NCI-H82 treated with DMSO at 0.1 percent for 48 hours (cell line): ENCODE results near the gene CEP164.

Experiments
- DNase-seq: peaks from one replicate; lab custom pipeline; 2025; ENCODE audit not compliant: unreplicated experiment; lab: John Stamatoyannopoulos, UW

CEP164 gene

GRCh38 chr11:117457835-117458234 is 130.2 kb downstream of the CEP164 start:
- DNase-seq: no peak

GRCh38 chr11:117458275-117459122 is 130.8 kb downstream of the CEP164 start:
- DNase-seq: no peak

- DNase-seq: no peak
Measured at GRCh38 chr11:117459123-117459978, 131.7 kb downstream of the CEP164 start.

GRCh38 chr11:117459979-117460300 is 132.3 kb downstream of the CEP164 start:
- no peak for DNase-seq

- no peak for DNase-seq
Measured at GRCh38 chr11:117461396-117462182, 133.9 kb downstream of the CEP164 start.

GRCh38 chr11:117462183-117462863 is 134.7 kb downstream of the CEP164 start:
- DNase-seq: no peak

GRCh38 chr11:117462864-117463247 is 135.2 kb downstream of the CEP164 start:
- DNase-seq: no peak
